Fibroblast of pulmonary artery (primary cell): ENCODE measurements around the gene RARG.

Source experiments
- DNase-seq: peaks from one replicate; pipeline ENCODE4 v3.0.0-alpha.2; 2010; ENCODE audit warnings: low read depth
- H3K4me3 ChIP-seq: replicated peaks from 2 replicates; pipeline ENCODE4 v1.5.1; 2011; ENCODE audit warnings: low read depth, mild to moderate bottlenecking, control low read depth, low read length, moderate library complexity
- CTCF ChIP-seq: IDR thresholded peaks from 2 replicates; pipeline ENCODE4 v1.5.1; 2011; ENCODE audit warnings: mild to moderate bottlenecking, control low read depth, low read length, inconsistent platforms; ENCODE audit errors: missing control alignments

RARG gene

DNA sequence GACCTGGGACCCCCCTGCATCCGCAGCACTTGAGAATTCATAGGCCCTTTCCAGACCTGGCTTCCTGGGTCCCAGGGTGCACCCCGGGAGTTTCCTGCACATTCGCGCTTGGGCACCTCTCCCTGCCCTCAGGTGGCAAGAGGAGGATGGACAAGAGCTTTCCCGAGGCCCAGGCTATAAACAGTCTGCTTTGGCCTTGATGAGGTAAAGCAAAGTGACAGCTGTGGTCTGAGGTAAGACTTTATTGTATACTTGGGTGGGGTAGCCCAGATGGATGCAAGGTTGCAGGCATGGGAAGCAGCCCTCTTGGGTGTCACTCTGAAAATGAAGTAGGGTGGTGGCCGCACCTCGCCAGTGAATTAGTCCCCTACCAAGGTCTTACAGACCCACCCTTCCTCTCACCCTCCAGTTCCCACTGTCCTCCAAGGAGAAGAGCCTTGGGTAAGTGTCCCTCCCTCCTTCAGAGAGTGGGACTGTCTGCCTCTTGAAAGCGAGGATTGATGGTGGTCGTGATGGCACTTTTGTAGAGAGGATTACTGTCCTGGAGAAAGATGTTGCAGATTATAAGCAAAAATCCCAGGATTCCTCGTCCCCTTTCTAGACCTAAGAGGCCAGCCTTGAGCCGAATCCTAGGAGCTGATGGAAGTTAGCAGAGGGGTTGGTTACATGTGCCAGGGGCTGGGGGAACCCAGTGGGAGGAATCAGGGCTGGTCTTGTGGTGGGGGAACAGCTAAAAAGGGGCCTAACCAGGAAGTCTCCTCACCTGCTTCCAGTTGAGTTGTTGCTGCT is 40.7 kb downstream of the RARG start:
- H3K4me3 ChIP-seq = no peak overlapping the region
- TF ChIP-seq CTCF = no peak
- DNase-seq = no peak

DNA sequence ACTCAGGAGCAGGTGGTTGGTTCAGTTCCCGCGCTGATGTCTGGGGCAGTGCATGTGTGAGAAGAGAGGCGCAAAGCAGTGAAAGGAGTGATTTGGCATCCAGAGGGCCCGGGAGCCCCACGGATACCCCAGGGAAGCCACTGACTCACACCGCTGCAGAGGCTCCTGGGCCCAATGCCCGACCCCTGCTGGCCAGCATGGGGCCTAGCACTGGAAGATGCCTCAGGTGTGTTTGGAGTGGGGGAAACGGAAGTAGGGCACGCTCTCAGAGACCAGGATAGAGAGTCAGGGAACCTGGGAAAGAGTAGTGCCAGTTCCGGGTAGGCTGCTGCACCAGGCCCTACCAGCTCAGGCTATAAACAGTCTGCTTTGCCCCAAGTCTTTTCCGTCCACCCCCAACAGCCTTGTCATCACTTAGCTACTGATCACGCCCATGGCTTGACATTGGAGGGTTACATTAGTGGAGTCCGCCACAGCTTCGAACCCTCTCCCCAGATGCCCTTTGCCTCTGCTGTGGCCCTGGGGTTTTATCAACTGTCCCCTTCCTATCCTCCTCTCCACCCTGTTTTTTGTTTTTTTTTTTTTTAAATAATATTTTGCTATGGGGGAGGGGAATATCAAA is 41.8 kb downstream of the RARG start:
- TF ChIP-seq CTCF = peak; percentile 95

GRCh38 chr12:53187145-53187899 is 44.7 kb downstream of the RARG start:
- DNase-seq = no peak
- TF ChIP-seq CTCF = no peak
- H3K4me3 ChIP-seq = no peak overlapping the region

More for the DNA sequence above, 41.8 kb downstream of the RARG start:
- peak; percentile 59 for DNase-seq
- no peak overlapping the region for H3K4me3 ChIP-seq

GRCh38 chr12:53186745-53187144 is 45.3 kb downstream of the RARG start:
- DNase-seq = no peak
- H3K4me3 ChIP-seq = no peak overlapping the region
- TF ChIP-seq CTCF = no peak

- no peak overlapping the region for H3K4me3 ChIP-seq
- TF ChIP-seq CTCF = no peak
- DNase-seq = no peak
Measured at GRCh38 chr12:53185582-53186153, 46.3 kb downstream of the RARG start.

DNA sequence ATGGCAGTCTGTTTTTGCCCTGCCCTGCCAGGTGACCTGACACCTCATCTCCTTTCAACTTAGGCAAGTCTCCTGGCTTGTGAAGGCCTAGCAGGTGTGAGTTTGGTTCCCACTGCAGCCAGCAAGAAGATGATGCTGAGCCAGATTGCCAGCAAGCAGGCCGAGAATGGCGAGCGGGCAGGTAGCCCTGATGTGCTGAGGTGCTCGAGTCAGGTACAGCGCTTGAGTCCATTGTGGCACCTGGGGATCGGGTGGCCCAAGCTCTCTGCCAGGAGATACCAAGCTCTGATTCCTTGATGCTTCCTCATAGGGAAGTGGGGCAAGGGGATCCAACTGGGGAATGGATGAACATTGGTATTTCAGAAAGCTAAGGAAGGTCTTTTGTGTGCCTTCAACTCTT is 47.2 kb downstream of the RARG start:
- no peak overlapping the region for H3K4me3 ChIP-seq
- no peak for DNase-seq
- no peak for TF ChIP-seq CTCF
